ENCODE data around the gene TNFRSF17.

TNFRSF17 gene

DNA sequence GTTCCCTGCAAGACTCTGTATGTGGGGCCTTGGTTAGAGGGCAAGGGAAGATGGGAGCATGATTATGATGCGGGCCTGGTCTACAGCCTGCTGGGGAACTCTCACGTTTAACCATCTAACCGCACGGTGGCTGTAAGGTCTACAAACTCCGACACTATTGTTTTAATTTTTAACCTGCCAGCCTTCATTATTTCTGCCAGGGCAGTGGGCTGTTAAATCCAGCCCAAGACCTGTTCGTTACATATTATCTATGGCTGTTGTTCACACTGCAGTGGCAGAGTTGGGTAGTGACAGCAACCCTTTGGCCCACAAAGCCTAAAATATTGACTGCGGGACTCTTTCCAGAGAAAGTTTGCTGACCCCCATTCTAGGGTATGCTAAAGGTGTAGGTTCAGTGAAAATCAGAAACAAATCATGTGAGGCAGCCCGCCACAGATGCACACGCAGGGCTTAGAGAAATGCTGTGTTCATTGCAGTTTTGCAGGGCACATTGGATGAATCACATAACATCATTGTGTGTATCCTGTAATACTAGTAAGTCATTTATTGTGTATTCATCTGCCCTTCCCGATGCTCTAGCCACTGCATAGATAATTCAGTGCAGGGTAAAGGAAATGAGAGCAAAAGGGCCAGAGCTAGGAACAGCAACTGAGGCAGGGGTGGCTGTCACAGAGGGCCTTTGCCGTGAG lies 25.8 kb downstream of the TNFRSF17 start:
- no peaks in the 10 kb centered on the region for H3K36me3 ChIP-seq (ENCODE audit: control insufficient read depth, insufficient read depth, low read length)
- H3K9me3 ChIP-seq (ENCODE audit: control insufficient read depth, insufficient read depth, low read depth, low read length) = no peaks in the 10 kb centered on the region
- no peaks in the 10 kb centered on the region for H3K4me1 ChIP-seq (ENCODE audit: control insufficient read depth, insufficient read depth, low read length)
- no peak overlapping the region for H3K27ac ChIP-seq (ENCODE audit: low read depth, low read length)
- no peak overlapping the region for H3K9ac ChIP-seq (ENCODE audit: low read length)
- H3K4me3 ChIP-seq (ENCODE audit: low read depth, low read length) = no peak overlapping the region
- no peaks in the 10 kb centered on the region for H3K27me3 ChIP-seq (ENCODE audit: control insufficient read depth, insufficient read depth, low read length)

DNA sequence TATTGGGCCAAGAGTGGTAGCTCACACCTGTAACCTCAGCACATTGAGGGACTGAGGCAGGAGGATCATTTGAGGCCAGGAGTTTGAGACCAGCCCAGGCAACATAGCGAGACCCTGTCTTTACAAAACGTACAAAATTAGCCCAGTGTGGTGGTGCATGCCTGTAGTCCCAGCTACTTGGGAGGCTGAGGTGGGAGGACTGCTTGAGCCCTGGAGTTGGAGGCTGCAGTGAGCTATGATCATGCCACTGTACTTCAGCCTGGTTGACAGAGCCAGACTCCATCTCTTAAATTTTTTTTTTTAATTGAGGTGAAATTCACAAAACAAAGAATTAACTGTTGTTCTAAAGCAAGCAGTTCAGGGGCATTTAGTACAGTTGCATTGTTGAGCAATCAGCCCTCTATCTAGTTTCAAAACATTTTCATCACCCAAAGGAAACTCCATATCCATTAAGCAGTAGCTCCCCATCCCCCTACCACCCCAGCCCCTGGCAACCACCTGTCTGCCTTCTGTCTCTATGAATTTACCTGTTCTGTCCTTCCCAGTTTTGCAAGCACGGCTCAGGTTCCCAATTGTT lies 27.1 kb downstream of the TNFRSF17 start:
- no peak overlapping the region for H3K9ac ChIP-seq (ENCODE audit: low read length)
- no peaks in the 10 kb centered on the region for H3K36me3 ChIP-seq (ENCODE audit: control insufficient read depth, insufficient read depth, low read length)
- no peaks in the 10 kb centered on the region for H3K27me3 ChIP-seq (ENCODE audit: control insufficient read depth, insufficient read depth, low read length)
- H3K27ac ChIP-seq (ENCODE audit: low read depth, low read length) = no peak overlapping the region
- H3K9me3 ChIP-seq (ENCODE audit: control insufficient read depth, insufficient read depth, low read depth, low read length) = no peaks in the 10 kb centered on the region
- no peak overlapping the region for H3K4me3 ChIP-seq (ENCODE audit: low read depth, low read length)
- H3K4me1 ChIP-seq (ENCODE audit: control insufficient read depth, insufficient read depth, low read length) = no peaks in the 10 kb centered on the region

DNA sequence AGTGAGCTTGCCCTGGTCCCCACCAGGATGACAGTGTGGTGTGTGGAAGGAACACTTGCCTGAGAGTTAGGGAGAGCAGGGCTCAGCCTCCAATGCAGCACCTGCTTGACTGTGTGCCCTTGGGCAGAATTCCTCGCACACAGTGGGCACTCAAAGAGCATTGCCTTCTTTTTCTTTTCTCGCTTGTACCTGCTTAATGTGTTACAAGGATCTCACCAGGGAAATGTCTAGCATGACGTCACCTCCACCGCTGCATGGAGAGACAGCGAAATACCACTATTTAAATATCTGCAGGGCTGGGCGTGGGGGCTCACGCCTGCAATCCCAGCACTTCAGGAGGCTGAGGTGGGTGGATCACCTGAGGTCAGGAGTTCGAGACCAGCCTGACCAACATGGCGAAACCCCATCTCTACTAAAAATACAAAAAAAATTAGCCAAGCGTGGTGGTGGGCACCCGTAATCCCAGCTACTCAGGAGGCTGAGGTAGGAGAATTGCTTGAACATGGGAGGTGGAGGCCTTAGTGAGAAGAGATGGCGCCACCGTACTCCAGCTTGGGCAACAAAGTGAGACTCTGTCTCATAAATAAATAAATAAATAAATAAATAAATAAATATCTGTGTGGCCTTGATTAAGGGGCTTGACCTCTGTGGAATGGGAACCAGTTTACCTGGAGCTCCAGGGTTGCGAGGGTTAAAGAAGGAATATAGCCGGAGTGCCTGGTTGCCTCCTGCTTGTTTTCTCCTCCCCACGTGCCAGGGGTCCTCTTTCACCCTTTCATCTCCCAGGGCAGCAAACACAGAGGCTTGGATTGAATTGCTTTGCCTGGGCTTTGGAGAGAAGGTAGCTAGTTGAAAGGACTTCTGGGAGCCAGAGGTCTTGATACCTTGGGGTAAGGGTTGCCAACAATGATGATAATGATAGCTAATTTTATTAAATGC lies 27.8 kb downstream of the TNFRSF17 start:
- Histone ChIP-seq H3K9ac (ENCODE audit: low read length) (no peak overlapping the region), H3K27me3 (ENCODE audit: control insufficient read depth, insufficient read depth, low read length) (no peaks in the 10 kb centered on the region), H3K9me3 (ENCODE audit: control insufficient read depth, insufficient read depth, low read depth, low read length) (no peaks in the 10 kb centered on the region)

DNA sequence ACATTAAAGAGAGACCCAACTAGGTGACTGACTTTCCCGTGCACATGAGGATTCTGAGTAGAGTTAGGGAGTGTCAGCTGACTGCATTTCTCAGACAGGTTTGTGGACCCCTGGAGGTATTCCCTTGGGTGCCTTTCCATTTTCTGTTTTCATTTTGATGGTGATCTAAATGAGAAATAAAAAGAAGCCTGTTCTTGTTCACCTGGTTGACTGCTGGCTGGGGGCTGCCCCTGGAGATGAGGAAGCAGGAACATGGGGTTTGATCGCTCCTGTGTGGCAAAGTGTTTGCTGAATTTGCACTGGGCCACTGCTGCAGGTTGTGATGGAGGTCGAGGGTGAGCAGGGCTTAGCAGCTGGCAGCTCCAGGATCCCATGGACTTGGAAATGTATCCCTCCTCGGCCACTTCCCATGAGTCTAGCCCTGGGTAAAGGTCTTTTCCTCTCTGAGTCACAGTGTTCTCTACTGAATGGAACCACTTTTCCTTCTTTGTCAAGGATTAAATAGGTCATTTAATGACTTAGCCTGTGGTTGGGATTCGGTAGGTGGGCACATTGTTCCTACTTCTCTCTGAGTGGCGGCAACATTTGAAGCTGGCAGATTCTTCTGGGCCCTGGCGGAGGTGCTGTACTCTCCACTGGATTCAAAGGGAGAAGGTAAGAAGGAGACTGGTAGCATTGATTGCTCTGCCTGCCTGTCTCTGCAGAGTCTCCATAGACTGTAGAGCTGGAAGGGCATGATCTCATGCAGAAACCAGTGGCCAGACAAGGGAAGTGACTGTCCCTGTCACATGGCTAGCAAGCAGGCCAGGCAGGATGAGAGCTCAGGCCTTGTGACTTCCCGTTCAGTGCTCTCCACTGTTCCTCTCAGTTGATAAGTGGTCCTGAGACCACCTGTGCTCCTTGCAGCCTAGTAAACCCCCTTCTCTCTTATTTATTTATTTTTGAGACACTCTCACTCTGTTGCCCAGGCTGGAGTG lies 29.4 kb downstream of the TNFRSF17 start:
- Histone ChIP-seq H3K4me1 (ENCODE audit: control insufficient read depth, insufficient read depth, low read length) (no peaks in the 10 kb centered on the region), H3K9ac (ENCODE audit: low read length) (no peak overlapping the region)

More for the DNA sequence above, 27.8 kb downstream of the TNFRSF17 start:
- Histone ChIP-seq H3K36me3 (ENCODE audit: control insufficient read depth, insufficient read depth, low read length) (no peaks in the 10 kb centered on the region), H3K27ac (ENCODE audit: low read depth, low read length) (no peak overlapping the region), H3K4me1 (ENCODE audit: control insufficient read depth, insufficient read depth, low read length) (no peaks in the 10 kb centered on the region), H3K4me3 (ENCODE audit: low read depth, low read length) (no peak overlapping the region)

DNA sequence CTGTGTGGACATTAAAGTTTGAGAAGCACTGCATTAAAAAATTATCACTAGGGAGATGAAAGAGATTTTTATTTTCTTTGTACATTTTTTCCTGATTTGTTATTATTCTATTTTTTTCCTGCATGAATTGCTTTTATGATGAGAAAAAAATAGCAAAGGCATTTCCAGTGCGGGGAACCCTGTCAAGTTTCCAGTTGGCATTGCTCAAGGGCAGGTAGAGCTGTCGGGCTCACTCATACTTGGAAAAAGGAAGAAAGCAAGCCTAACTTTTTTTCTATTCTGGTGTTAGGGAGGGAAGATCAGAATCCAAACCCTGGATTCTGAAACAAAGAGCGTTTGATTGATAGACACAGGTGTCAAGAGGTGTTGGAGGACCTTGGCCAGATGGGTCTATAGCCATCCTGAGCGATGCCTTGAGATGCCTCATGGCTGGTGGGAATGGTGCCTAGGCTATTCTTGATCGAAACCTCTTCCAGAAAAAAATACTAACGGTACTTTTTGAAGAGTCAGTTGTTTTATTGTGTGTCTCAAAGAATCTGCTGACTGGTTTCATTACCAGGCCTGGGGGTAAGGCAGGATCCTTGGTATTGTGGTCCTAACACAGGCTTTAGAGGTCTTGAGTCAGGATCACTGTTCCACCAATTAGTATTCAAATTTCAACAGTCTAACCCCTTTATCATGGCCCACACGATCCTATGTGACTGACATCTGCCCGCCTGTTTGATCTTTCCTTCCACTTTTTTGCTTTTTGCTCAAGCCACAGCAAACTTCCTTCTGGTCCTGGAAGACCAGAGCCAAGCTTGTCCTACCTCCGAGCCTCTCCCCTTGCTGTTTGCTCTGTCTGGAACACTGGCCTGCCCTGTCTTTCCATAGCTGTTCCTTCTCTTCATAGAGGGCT lies 31.7 kb downstream of the TNFRSF17 start:
- no peaks in the 10 kb centered on the region for H3K27me3 ChIP-seq (ENCODE audit: control insufficient read depth, insufficient read depth, low read length)
- no peaks in the 10 kb centered on the region for H3K4me1 ChIP-seq (ENCODE audit: control insufficient read depth, insufficient read depth, low read length)
- no peak overlapping the region for H3K9ac ChIP-seq (ENCODE audit: low read length)
- no peaks in the 10 kb centered on the region for H3K36me3 ChIP-seq (ENCODE audit: control insufficient read depth, insufficient read depth, low read length)
- no peaks in the 10 kb centered on the region for H3K9me3 ChIP-seq (ENCODE audit: control insufficient read depth, insufficient read depth, low read depth, low read length)
- no peak overlapping the region for H3K4me3 ChIP-seq (ENCODE audit: low read depth, low read length)
- no peak overlapping the region for H3K27ac ChIP-seq (ENCODE audit: low read depth, low read length)

More for the DNA sequence above, 29.4 kb downstream of the TNFRSF17 start:
- no peak overlapping the region for H3K27ac ChIP-seq (ENCODE audit: low read depth, low read length)
- no peaks in the 10 kb centered on the region for H3K27me3 ChIP-seq (ENCODE audit: control insufficient read depth, insufficient read depth, low read length)
- H3K36me3 ChIP-seq (ENCODE audit: control insufficient read depth, insufficient read depth, low read length) = no peaks in the 10 kb centered on the region
- H3K9me3 ChIP-seq (ENCODE audit: control insufficient read depth, insufficient read depth, low read depth, low read length) = no peaks in the 10 kb centered on the region
- no peak overlapping the region for H3K4me3 ChIP-seq (ENCODE audit: low read depth, low read length)

DNA sequence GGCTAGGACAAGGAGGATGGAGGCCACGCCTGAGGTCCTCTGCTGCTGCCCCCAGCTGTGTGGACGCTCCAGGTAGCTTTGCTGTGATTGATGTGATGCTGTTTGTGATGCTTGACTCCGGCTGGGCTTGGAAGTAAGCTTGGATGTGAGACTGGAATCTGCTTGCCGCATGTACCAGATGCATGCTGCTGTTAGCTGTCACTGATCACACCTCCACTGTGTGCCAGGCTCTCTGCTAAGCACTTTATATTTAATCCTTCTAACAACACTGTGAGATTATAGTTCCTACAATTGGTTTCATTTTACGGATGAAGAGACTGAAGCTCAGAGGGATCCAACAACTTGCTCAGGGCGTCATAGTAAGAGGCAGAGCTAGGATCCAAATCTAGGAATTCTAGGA lies 35.0 kb downstream of the TNFRSF17 start:
- no peak overlapping the region for H3K9ac ChIP-seq (ENCODE audit: low read length)
- H3K9me3 ChIP-seq (ENCODE audit: control insufficient read depth, insufficient read depth, low read depth, low read length) = no peaks in the 10 kb centered on the region
- no peaks in the 10 kb centered on the region for H3K4me1 ChIP-seq (ENCODE audit: control insufficient read depth, insufficient read depth, low read length)
- H3K4me3 ChIP-seq (ENCODE audit: low read depth, low read length) = no peak overlapping the region
- no peaks in the 10 kb centered on the region for H3K27me3 ChIP-seq (ENCODE audit: control insufficient read depth, insufficient read depth, low read length)
- H3K36me3 ChIP-seq (ENCODE audit: control insufficient read depth, insufficient read depth, low read length) = no peaks in the 10 kb centered on the region
- no peak overlapping the region for H3K27ac ChIP-seq (ENCODE audit: low read depth, low read length)

DNA sequence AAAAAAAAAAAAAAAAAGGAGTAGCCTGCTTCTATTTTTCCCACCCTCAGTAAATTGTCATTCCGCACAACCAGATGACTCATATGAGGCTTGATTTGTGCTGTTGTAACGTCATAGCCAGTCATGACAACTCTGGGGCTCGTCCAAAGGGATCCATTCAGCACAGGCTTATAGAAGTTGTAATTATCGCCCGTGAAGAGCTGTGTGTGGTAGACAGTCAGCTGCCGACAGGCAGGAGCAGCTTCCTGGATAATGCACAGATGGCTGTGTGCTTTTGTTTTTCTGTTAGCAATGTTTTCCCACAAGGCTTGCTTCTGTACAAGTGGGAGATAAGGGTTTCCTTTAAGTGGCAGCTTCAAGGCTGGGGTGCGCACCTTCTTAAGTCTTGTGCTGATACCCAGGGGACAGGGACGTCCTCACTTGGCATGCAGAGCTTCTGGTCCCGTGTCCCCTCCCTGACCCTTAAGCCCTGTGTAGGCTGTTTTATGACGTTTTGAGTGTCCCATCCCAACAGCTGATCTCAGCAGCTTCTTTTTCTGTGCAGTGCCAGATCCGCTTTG lies 37.5 kb downstream of the TNFRSF17 start:
- no peaks in the 10 kb centered on the region for H3K4me1 ChIP-seq (ENCODE audit: control insufficient read depth, insufficient read depth, low read length)
- no peaks in the 10 kb centered on the region for H3K27me3 ChIP-seq (ENCODE audit: control insufficient read depth, insufficient read depth, low read length)
- no peaks in the 10 kb centered on the region for H3K9me3 ChIP-seq (ENCODE audit: control insufficient read depth, insufficient read depth, low read depth, low read length)
- no peak overlapping the region for H3K4me3 ChIP-seq (ENCODE audit: low read depth, low read length)
- H3K27ac ChIP-seq (ENCODE audit: low read depth, low read length) = no peak overlapping the region
- H3K36me3 ChIP-seq (ENCODE audit: control insufficient read depth, insufficient read depth, low read length) = no peaks in the 10 kb centered on the region
- H3K9ac ChIP-seq (ENCODE audit: low read length) = no peak overlapping the region

DNA sequence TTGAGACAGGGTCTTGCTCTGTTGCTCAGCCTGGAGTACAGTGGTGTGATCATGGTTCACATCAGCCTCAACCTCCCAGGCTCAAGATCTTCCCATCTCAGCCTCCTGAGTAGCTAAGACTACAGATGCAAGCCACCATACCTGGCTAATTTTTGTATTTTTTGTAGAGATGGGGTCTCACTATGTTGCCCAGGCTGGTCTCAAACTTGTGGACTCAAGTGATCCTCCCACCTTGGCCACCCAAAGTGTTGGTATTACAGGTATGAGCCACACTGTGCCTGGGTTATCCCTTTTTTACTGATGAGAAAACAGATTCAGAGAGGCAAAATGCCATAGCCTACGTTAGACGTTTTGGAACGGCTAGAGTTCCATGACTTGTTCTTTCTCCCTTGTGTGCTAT lies 41.6 kb downstream of the TNFRSF17 start:
- Histone ChIP-seq H3K9ac (ENCODE audit: low read length) (no peak overlapping the region), H3K4me3 (ENCODE audit: low read depth, low read length) (no peak overlapping the region), H3K27ac (ENCODE audit: low read depth, low read length) (no peak overlapping the region), H3K27me3 (ENCODE audit: control insufficient read depth, insufficient read depth, low read length) (no peaks in the 10 kb centered on the region), H3K9me3 (ENCODE audit: control insufficient read depth, insufficient read depth, low read depth, low read length) (no peaks in the 10 kb centered on the region), H3K36me3 (ENCODE audit: control insufficient read depth, insufficient read depth, low read length) (no peaks in the 10 kb centered on the region), H3K4me1 (ENCODE audit: control insufficient read depth, insufficient read depth, low read length) (no peaks in the 10 kb centered on the region)

DNA sequence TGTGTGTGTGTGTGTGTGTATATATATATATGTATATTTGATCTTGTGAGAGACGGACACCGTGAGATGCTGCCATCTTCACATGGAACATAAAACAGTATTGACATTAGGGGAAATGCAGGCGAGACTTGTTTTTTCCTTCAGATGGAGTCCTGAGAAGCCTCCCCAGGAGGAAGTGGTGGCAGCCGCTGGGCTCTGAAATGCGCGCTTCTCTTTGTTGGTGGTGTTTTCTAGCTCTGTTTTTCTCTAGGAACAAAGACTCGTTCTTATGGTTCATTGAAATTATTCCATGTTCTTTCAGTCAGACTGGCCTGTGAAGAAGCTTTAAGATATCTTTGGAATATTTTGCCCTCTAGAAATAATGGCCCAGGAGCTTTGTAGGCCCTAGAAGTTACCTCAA lies 44.5 kb downstream of the TNFRSF17 start:
- no peaks in the 10 kb centered on the region for H3K36me3 ChIP-seq (ENCODE audit: control insufficient read depth, insufficient read depth, low read length)
- H3K4me1 ChIP-seq (ENCODE audit: control insufficient read depth, insufficient read depth, low read length) = no peaks in the 10 kb centered on the region
- no peak overlapping the region for H3K4me3 ChIP-seq (ENCODE audit: low read depth, low read length)
- no peaks in the 10 kb centered on the region for H3K27me3 ChIP-seq (ENCODE audit: control insufficient read depth, insufficient read depth, low read length)
- no peak overlapping the region for H3K27ac ChIP-seq (ENCODE audit: low read depth, low read length)
- H3K9ac ChIP-seq (ENCODE audit: low read length) = no peak overlapping the region
- H3K9me3 ChIP-seq (ENCODE audit: control insufficient read depth, insufficient read depth, low read depth, low read length) = no peaks in the 10 kb centered on the region

Data from HUES6 (cell line).